ENCODE results near the gene IZUMO2.
A peak's percentile ranks its signal among the peaks of the same experiment; 100 is the strongest.
"Not testable (repeated sequence)": the region's sequence is repeated elsewhere in the genome, so short reads cannot be mapped to it uniquely, and the experiment has no call there.

IZUMO2 gene

DNA sequence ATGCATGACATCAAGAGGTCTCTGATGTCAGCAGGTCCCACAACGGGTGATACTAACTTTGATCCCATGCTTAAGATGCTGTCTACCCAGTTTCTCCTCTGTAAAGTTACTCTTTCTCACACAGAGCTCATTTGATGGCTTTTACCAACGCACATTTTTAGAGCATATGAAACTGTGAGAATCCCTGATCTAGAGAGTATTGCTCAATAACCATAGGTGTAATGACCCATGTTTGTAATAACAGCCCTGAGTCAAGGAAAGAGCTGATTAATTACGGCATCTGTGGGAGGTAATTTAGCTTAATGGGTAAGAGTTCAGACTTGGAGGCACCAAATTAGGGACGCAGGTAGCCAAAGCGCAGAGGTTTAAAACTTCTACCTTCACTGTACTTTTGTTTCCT is 18.0 kb upstream of the IZUMO2 start:
- no peak for DNase-seq

DNA sequence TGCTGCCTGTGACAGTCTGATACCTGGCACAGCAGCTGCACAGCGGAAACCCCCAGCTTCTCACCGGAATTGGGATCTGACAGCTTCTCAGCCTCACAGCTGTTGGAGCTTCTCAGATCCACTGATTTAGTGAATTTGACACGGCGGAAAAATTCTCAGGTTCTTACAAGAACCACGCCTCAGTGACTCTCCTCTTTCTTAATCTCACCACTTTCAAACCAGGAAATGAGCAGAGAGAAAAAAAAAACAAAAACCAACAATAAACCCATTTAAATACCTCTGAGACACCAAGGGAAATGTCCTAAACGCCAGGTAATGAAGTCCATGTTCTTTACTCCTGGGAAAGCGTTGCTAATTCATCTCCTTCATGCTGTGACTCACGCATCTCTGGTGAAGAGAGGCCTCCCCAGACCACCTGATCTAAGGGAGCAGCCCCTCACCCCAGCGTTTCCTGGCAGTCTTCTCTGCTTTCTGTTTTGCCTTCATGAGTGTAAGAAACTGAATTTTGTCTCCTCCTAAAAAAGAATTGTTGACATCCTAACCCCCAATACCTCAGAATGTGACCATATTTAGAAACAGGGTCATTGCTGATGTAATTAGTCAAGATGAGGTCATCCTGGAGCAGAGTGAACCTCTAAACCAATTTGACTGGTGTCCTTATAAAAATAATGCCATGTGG is 15.9 kb upstream of the IZUMO2 start:
- DNase-seq, result no peak

DNA sequence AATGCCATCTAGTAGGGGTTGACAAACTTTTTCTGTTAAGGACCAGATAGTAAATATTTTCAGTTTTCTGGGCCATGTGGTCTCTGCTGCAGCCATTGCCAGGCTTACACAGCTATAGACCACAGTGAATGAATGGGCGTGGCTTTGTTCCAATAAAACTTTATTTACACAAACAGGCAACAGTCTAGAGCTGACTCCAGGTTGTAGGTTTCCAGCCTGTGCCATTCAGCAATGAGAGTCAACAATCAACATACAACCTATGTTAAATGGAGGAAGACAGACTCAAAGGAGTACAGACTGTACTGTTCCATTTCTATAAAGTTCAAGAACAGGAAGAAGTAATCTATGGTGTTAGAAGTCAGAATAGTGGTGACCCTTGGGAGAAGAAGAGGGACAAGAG is 15.2 kb upstream of the IZUMO2 start:
- DNase-seq, result no peak

DNA sequence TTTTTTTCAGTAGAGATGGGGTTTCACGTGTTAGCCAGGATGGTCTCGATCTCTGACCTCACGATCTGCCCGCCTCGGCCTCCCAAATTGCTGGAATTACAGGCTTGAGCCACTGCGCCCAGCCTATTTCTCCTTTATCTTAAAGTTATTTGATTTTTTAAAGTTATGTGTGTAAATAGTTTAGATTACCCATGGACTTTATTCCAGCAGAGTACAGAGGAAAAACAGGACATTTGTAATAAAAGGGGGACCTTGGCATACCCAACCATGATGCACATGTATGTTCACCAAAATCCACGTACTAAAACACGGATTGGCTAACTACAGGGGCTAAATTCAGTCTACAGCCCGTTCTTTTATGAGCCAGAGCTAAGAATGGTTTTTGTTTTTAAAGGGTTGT is 13.7 kb upstream of the IZUMO2 start:
- DNase-seq, result no peak

DNA sequence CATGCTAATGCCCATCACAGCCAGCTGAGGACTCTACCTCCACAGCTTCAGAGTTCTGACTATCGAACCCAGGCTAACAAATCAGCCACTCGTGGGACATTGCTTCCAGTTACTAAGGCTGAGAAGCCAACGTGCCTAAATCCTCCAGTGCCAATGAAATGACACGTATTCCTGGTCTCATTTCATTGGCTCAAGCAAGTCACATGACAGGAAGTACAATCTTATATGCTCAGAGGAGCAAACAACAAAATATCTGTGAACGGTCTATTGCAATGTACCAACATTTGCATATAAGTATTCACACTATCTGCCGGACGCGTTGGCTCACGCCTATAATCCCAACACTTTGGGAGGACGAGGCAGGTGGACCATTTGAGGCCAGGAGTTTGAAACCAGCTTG is 12.8 kb upstream of the IZUMO2 start:
- DNase-seq, result no peak

DNA sequence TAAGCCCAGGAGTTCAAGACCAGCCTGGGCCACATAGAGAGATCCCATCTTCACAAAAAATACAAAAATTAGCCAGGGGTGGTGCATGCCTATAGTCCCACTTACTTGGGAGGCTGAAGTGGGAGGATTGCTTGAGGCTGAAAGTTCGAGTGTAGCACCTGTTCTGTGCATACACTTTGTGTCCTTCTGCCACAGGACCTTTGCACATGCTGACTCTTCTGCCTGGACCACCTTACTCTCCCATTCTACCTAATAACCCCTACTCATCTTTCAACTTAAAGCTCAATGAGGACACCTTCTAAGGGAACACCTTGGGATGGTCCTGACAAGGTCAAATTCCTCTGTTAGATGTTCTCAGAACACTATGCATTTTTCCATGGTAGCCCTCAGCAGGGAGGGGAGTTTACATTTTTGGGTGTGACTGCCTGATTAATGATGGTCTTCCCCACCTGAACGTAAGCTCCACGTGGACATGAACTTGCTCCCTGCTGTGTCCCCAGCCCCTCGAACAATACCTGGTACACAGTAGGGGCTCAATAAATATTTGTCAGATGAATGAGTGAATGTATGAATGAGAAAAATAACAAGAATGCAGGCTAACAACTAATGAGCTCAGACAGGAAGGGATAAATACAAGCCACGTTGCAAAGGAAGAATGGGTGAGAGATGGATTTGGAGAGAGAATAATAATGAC is 11.2 kb upstream of the IZUMO2 start:
- DNase-seq, result no peak

DNA sequence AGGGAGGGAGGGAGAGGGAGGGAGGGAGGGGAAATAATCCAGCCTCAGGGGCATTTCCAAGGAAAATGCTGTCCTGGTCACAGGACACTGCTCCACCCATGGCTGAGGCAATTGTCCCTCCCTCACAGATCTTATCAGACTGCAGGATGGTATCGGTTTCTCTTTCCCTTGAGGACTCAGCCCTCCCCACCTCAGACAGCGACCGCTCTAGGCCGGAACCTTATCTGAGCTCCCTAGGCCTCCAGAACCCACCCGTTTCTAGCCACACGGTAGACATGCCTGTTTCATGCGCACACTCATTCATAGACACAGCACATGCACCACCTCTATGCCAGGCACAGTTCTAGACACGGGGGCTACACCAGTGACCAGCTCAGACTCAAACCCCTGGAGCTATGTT is 10.0 kb upstream of the IZUMO2 start:
- DNase-seq, result no peak

DNA sequence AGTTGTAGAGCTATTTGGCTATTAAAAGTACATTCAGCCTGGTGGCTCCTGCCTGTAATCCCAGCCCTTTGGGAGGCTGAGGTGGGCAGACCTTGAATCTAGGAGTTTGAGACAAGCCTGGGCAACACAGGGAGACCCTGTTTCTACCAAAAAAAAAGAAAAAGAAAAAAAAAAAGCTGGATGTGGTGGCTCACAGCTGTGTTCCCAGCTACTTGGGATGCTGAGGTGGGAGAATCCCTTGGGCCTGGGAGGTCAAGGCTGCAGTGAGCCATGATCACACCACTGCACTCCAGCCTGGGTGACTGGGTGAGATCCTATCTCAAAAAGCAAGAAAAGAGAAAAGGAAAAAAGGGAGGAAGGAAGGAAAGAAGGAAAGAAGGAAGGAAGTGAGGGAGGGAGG is 9.6 kb upstream of the IZUMO2 start:
- DNase-seq, result no peak

DNA sequence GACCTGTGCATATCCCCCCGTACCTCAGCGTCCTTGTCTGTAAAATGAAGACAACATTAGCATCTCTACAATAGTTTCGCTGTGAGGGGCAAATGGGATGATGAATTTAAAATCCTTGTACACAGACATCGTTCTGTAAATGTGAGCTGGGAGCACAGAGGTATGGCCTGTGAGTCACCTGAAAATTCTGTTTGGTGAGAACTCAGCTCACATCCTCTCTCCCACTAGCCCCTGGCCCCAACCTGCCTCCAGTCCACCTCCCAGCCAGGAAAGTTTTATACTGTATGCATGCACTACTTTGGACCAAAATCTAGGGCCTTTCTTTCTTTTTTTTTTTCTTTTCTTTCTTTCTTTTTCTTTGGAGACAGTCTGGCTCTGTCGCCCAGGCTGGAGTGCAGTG is 8.7 kb upstream of the IZUMO2 start:
- no peak for DNase-seq

DNA sequence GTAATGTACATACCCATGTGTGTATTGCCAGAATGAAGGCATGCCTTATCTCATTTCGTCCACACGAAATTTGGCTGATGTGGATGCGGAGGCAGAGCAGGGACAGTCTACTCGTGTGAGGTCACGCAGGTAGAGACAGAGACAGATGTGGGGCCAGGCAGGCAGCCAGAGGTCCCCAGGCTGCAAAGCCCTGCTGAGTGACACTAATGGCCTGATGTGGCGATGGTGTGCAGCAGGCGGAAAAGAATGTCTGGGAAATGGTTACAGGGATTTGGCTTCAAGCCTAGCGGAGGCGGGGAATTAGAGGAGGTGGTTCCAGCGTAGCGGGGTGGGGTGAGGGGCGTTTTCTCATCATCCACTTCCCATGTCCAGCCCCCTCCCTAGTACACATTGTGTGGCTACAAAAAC is 4.2 kb upstream of the IZUMO2 start:
- no peak for DNase-seq

DNA sequence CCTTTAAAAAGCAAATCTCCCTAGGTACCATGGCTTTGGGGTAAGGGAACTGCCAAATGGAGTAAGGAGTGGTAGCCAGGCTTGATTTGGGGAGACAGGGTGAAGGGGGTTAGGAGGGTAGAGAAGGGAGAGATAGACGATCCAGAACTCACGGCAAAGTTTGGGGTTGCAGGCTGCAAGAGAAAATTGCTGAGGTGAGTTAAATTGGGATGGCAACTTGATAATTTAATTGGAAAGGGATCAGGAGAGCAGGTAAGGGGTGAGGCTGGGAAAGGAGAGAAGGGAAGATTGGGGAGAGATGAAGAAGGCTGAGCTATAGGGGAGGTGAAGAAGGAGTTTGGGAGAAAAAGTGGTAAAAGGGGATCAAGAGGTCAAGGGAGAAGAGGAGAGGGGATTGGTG is 4.0 kb downstream of the IZUMO2 start:
- no peak for DNase-seq

DNA sequence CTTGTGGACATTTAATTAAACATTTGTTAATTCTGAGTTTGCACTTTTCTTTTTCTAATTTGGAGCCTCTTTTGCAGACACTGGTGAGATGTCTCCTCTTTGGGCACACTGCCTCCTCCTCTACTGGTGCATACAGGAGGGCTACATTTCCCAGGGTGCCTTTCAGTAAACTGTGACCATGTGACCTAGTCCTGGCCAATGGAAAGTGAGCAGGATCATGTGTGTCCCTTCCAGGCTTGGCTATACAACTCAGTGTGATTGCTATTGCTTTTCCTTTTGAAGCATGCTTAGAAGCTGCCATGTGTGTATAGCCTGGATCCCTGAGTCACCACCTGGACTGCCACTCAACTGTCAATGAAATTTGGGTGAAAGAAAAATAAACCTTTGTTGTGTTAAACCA is 4.5 kb downstream of the IZUMO2 start:
- no peak for DNase-seq

DNA sequence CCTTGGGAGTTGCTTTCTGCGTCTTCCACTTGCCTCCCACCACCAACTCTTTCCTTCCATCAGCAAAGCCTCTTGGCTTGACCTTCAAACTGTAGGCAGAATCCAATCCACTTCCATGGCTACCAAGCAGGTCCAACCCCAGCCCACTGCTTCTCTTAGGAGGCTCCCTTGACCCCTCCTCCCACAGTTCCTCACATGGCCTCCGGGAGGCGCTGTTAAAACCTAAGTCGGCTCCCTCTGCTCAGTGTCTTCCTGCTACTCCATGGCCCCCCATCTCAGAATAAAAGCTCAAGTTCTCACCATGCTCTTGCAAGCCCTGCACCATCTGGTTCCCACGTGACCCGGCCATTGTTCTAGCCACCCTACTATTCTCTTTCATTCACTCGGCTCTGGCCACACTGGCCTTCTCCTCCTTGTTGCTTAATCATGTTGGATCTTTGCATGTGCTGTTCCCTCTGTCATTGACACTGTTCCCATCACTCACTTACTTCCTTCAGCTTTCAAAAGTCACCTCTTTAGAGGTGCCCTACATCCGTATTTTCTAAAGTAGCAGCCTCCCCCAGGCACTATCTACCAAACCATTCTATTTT is 7.5 kb downstream of the IZUMO2 start:
- DNase-seq, result no peak

DNA sequence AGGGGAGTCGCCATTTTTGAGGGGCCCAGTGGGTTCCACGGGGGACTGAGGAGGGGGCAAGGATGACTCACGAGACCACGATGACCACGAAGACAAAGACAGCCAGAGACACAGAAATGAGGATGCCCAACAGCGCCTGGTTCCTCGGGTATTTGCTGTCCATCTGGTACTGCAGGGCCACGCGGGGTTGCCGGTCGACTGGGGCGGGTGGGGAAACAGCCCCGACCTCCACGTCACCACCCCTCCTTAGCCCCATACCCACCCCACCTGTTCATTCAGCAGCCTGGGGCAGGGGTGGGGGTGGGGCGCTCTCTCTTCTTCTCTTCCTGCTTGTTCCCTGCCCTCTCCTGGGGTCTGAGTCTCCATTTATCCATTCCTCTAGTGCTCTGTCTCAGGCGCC is 8.6 kb downstream of the IZUMO2 start:
- no peak for DNase-seq

DNA sequence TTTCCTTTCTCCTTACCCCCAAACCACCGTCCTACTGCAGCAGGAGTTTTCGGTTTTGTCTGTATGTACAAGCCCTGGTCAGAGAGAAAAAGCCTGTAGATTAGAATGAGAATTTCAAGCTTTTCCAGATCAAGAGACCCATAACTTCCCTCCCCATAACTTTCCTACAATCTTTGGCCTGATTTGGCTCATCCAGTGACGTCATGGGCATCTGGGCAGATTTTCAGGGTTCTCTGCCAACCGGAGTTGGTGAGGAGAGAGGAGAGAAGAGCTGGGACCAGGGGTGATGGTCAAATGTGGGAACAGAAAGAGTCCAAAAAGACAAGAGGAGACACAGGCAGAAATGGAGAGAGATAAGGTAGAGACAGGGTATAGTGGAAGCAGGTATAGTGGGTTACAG is 10.5 kb downstream of the IZUMO2 start:
- DNase-seq, result no peak

DNA sequence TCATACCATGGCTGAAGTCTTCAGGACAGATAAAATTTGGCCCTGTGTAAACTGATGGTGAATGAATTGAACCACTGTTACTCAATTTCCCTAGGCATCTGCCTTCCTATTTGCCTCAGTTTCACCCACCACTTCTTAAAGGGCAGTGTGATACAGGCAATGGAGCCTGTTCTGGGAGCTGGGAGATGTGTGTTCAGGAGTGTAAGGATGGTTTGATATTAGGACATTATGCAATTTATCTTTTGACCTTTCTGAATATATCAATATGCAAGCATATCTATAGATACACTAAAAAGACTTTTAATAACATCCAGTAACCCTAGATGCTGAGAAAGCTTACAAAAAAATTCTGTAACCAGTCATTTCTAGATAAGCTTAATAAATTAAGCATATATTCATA is 14.6 kb downstream of the IZUMO2 start:
- no peak for DNase-seq

DNA sequence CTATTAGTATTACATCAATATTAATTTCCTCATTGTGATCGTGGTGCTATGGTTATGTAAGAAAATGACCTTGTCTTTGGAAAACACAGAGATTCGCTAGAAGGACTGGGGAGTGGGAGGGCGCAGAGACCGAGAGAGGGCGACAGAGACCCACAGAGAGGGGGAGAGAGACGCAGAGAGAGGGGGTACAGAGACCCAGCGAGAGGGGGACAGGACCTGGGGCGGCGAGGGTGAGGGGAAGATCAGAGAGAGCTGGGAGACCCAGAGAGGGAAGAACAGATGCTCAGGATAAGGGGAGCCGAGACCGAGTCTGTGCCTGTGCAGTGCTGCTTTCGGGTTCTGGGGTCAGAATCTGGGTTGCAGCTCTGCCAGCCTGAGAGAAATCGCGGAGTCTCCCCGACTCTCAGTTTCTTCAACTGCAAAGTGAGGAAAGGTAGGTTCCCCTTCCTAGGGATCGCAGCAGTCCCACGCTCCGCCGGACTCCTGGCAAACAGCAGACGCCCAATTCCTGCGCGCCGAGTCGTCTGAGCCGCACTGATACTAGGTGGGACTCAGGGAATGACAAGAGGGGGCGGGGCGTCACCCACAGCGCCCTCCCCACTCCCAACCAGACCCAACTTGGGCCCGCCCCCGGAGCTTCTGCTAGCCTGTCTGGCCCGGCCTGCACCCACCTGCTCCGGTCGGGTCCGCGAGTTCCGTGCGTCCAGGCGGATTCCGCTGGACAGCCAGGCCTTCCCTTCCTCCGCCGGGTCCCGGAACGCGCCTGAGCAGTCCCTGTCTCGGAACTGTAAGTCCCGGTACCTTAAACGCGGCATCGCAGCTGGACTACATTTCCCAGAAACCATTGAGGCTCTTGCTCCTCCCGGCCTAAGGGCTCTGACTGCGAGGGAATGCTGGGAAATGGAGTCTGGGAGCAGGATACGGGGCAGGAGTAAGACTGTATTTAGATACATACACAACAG is 15.3 kb downstream of the IZUMO2 start:
- peak; percentile 55 for DNase-seq

DNA sequence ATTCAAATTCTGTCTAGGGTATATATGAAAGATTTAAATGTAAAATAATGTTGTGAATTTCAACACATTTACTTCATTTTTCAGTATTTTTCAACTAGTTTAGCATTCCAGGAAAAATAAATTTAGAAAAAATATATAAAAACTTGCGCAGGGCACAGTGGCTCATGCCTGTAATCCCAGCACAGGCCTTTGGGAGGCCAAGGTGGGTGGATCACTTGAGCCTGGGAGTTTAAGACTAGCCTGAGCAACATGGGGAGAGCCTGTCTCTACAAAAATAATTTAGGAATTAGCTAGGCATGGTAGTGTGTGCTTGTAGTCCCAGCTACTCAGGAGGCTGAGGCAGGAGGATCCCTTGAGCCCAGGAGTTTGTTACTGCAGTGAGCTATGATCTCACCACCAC is 21.2 kb downstream of the IZUMO2 start:
- DNase-seq, result not testable (repeated sequence)

DNA sequence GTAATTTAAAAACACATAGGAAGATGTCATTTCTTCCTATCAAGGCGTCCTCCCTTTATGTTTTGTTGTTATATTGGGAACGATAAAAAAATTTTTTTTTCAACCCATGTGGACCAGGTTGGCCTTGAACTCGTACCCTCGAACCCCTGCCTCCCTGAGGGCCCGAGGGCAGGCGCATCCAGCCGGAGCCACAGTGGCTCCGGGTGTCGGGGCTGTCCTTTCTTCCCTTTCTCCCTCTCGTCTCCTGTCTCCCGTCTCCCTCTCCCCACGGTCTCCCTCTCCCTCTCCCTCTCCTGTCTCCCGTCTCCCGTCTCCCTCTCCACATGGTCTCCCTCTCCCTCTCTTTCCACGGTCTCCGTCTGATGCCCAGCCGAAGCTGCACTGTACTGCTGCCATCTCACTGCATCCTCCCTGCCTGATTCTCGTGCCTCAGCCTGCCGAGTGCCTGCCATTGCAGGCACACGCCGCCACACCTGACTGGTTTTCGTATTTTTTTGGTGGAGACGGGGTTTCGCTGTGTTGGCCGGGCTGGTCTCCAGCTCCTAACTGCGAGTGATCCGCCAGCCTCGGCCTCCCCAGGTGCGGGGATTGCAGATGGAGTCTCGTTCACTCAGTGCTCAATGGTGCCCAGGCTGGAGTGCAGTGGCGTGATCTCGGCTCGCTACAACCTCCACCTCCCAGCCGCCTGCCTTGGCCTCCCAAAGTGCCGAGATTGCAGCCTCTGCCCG is 22.8 kb downstream of the IZUMO2 start:
- not testable (repeated sequence) for DNase-seq

DNA sequence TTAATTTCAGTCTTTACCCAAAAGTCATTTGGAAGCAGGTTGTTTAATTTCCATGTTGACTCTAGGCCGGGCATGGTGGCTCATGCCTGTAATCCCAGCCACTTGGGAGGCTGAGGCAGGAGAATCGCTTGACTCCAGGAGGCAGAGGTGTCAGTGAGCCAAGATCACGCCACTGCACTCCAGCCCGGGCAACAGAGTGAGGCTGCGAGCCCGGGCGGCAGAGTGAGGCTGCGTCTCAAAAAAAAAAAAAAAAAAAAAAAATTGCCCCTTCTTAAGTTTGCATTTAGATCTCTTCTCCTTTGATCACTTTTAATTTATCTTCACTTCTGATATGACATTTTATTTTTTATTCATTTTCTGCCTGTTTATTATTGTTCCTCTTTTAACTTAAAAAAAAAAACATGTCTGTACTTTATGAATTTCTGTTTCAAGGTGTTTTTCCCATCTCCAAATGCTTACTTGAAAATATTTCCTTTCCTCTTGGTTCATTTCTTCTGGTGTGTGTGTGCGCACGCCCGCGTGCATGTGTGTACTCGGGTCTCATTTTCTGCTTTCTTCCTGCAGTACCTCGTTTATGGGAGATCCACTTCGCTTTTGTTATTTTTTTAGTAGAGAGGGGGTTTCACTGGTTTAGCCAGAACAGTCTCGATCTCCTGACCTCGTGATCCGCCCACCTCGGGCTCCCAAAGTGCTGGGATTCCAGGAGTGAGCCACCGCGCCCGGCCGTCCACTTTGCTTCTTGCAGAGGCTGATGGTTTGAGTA is 26.3 kb downstream of the IZUMO2 start:
- DNase-seq, result not testable (repeated sequence)

DNA sequence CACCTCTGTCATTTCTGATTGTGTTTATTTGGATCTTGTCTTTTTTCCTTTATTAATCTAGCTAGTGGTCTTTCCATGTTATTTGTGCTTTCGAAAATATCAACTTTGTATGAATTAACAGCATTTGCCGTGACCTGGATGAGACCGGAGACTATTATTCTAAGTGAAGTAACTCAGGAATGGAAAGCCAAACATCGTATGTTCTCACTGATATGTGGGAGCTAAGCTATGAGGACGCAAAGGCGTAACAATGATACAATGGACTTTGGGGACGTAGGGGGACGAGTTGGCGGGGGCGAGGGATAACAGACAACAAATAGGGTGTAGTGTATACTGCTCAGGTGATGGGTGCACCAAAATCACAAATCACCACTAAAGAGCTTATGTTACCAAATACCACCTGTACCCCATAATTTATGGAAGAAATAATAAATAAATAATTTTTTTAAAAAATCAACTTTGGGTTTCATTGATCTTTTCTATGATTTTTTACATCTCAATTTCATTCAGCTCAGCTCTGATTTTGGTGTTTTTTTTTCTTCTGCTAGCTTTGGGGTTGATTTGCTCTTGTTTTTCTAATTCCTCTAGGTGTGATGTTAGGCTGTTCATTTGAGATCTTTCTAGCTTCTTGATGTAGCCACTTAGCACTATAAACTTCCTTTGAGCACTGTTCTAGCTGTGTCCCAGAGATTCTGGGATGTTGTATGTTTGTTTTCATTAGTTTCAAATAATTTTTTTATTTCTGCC is 27.1 kb downstream of the IZUMO2 start:
- peak; percentile 4 for DNase-seq

All from fibroblast of skin of right quadriceps (primary cell).